ENCODE data around the gene MT1E.
"Not testable (repeated sequence)": the region's sequence is repeated elsewhere in the genome, so short reads cannot be mapped to it uniquely, and the experiment has no call there.

MT1E gene

DNA sequence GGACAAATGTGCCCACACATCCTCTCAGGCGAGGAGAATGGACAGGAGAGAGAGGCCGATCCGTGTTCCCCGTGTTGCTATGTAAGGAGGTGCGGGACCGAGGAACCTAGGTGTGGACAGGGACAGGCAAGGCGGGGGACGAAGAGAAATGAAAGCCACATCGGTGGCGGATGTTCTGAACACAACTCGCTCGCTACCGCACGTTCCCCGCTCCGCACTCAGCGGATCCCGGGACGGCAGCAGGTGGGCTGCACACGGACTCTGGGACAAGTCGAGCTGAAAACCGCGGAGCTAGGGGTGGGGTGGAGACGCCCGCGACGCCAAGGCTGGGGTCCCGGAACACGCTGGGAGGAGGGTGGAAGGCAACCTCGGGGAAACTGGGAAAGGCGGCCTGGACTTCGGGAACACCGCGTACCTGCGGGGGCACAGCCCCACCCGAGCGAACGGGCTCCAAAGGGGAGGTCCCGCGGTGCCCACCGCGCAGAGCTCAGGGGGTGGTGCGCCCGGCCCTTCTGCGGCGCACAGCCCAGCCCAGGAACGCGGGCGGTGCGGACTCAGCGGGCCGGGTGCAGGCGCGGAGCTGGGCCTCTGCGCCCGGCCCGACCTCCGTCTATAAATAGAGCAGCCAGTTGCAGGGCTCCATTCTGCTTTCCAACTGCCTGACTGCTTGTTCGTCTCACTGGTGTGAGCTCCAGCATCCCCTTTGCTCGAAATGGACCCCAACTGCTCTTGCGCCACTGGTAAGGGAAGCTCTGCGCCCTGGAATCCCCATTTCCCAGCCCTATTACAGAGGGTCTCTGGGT, at the start of gene MT1E:
MT1E (plus strand) TSS at position 642 of the 803 bp plus-strand sequence; CDS start at position 713, 71 bp downstream.
- DNase-seq (ENCODE audit: low read depth in 2 of 2): peak; percentile 71

- DNase-seq (ENCODE audit: low read depth in 2 of 2): peak; percentile 64 to 84
These were observed 48.8 kb upstream of the MT1E start for GRCh38 chr16:56576585-56577299.

- DNase-seq (ENCODE audit: low read depth in 2 of 2): no peak
These were observed 48.3 kb upstream of the MT1E start for GRCh38 chr16:56577300-56577625.

DNA sequence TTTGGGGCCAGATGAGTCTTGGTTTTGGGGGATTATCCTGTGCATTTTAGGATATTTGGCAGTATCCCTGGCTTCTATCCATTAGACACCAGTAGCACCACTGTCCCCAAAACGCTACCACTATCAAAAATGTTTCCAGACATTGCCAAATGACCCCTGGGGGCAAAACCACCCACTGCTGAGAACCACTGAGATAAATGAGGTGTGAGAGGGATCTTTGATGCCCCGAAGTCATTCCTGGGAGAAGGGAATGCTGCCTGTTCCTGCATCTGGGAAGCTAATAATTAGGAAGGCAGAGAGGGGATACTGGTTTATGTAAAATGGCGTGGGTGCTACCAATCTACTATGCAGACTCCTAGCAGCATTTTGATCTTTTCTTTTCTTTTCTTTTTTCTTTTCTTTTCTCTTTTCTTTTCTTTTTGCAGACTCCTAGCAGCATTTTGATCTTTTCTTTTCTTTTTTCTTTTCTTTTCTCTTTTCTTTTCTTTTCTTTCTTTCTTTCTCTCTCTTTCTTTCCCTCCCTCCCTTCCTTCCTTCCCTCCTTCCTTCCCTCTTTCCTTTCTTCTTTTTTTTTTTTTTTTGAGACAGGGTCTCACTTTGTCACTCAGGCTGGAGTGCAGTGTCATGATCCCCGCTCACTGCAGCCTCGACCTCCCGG, 45.1 kb upstream of the MT1E start:
- no peak for DNase-seq (ENCODE audit: low read depth in 2 of 2)

DNA sequence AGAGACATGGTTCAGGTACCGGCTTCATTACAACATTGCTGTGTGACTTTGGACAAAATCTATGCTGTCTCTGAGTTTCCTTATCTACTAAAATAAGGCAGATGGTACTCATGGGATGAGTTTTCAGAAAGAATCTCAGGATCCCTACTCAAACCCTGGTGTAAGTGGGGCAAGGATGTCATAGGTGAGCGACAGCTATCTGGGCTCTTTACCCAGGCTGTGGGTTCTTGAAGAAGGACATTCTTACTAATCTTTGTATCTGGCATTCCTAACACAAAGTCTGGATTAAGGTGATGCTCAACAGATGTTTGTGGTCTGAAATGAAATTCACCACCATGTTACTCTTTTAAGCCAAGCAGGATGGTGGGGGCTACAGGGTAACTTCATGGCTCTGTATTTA, 42.7 kb upstream of the MT1E start:
- not testable (repeated sequence) for DNase-seq (ENCODE audit: low read depth in 2 of 2)

DNA sequence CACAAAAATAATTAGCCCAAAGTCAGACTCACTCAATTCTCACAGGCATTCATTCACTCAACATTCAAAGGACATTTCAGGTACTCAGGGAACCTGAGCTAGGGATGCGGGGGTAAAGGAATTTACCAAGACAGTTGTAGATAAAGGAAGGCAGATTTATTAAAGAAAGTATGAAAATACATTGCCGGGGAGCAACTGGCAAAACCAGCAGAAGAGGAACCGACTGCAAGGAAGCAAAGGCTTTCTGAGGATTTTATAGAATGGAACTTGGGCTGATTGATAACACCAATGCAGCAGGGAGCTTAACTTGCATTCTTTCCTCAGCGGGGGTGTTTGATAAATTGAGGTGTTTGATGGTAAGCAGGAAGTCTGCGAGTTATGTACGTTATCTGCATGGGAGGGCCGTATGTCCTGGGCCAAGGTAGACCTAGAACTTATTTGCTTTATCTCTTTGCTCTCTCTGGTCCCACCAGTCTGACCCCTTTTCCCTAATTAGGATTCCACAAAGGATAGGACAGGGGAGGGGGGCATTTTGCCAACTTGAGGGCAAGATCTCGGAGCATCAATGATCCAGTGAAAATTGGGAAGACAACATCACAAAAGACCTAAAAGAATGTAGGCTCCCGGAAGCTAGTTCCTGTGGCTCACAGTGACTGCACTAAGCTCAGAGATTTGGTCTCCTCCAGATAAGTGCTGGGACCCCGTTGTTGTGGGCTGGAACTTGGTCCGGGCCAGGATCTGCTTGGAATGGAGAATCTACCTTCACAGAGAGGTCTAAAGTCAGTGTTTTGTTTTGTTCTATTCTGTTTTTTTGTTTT, 42.0 kb upstream of the MT1E start:
- no peak for DNase-seq (ENCODE audit: low read depth in 2 of 2)

GRCh38 chr16:56584276-56584675, 41.3 kb upstream of the MT1E start:
- no peak for DNase-seq (ENCODE audit: low read depth in 2 of 2)

DNA sequence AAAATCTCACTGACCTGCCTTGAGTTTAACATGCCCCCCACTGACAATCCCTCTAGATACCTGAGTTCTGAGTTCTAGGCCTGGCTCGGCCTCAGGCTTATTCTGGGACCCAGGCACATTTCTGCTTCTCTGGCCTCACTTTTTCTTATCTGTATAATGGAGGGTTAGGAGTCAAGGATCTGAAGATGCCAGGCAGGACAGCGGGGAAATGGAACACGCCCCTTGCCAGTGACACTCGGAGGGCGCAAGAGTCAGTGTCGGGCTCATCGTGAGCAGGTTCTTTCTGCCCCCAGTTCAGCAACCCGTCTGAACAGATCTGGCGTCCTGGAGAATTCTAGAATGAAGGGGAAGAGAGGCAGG, 36.8 kb upstream of the MT1E start:
- DNase-seq (ENCODE audit: low read depth in 2 of 2): no peak

- DNase-seq (ENCODE audit: low read depth in 2 of 2): no peak
These were observed 36.2 kb upstream of the MT1E start, which contains the start of gene MT3 for GRCh38 chr16:56589141-56590039. TSS of gene MT3 (plus strand) at chr16:56589528. CDS start at chr16:56589591, 63 bp downstream.

DNA sequence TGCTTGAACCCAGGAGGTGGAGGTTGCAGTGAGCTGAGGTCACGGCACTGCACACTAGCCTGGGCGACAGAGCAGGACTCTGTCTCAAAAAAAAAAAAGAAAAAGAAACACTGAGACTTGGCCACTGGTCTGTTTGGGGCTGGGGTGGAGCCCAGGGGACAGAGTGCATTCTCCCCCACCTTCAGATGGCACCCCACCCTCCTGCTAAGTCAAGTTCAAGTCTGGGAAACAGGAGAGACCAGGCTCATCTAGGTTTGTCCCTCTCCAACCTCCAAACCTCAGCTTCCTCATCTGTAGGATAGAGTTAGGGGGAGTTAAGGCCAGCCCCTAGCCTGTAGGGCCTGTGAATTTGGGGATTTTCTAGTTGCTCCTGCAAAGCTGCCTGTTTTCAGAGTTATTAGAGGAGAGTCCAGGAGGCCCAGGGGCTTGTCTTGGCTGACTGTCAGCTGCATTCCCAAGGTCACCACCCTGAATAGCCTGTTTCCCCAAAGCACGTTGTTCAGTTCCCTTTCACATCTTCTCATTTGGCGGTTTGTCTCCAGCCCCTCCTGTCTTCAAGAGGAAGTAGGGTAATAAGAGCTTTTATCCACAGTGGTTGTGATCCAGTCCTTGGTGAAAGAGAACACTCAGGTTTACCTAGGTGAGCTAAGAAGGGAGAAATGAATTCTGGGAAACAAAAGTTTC, 34.1 kb upstream of the MT1E start:
- DNase-seq (ENCODE audit: low read depth in 2 of 2): no peak

GRCh38 chr16:56593573-56594291, 31.8 kb upstream of the MT1E start:
- no peak for DNase-seq (ENCODE audit: low read depth in 2 of 2)

DNA sequence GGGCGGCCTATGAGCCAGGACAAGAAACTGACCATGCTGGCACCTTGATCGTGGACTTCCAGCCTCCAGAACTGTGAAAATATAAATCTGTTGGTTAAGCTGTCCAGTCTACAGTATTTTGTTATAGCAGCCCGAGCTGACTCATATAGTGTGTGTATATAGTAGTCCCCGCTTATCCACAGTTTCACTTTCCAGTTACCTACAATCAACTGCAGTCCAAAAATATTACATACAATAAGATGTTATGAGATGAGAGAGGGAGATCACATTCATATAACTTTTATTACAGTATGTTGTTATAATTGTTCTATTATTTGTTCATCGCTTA, 31.3 kb upstream of the MT1E start:
- DNase-seq (ENCODE audit: low read depth in 2 of 2): no peak

- DNase-seq (ENCODE audit: low read depth in 2 of 2): no peak
These were observed 25.1 kb upstream of the MT1E start for GRCh38 chr16:56600398-56600999.

- DNase-seq (ENCODE audit: low read depth in 2 of 2): no peak
These were observed 24.3 kb upstream of the MT1E start for GRCh38 chr16:56601325-56601724.

GRCh38 chr16:56603589-56603988, 22.0 kb upstream of the MT1E start:
- DNase-seq (ENCODE audit: low read depth in 2 of 2): no peak

DNA sequence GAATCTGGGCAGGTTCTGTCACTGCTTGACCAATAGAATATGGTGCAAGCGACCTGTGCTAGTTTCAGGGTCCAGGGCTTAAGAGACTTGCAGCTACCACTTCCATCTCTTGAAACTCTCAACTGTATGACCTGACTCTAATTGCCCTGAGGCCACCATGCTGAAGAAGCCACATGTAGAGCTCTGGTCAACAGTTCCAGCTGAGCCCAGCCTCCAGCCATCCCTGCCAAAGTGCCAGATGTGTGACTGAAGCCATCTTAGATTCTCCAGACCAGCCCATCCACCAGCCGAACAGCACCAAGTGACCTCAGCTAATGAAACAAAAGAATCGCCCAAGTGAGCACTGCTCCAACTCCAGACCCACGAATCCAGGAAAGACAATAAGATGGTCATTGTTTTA, 20.6 kb upstream of the MT1E start:
- DNase-seq (ENCODE audit: low read depth in 2 of 2): no peak

DNA sequence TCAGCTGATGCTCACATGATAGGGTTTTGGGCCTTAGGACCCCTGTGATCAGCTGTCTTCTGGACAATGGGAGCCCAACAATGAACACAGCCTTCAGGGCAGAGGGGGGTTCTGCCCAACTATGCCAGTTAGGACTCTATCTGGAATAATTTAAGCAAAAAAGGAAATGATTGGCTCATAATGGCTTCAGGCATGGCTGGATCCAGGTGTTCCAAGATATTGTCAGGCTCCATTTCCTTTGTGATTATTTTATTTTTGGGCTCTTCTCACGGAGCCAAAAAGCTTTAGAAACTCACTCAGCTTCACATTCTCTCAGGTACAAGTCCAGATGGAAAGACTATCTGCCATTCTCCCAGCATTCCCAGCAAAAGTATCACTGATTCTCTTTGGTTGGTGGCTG, 20.1 kb upstream of the MT1E start:
- no peak for DNase-seq (ENCODE audit: low read depth in 2 of 2)

DNA sequence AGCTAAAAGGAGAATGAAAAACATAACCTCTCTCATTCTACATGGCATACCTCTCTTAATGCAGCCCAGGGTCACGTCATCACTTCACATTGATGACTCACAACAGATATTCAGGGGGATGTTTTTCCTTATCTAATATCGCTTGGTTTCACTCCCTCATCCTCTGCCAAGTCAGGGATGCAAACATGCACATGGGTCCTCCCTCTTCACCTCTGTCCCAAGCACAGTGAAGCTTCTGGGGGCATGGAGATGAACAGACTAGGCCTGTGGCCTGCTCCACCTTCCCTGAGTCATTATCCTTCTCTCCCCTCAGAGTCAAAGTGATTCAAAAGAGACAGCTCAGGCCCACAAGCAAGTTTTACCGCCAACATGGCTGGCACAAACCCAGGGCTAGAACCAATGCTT, 19.5 kb upstream of the MT1E start:
- no peak for DNase-seq (ENCODE audit: low read depth in 2 of 2)

DNA sequence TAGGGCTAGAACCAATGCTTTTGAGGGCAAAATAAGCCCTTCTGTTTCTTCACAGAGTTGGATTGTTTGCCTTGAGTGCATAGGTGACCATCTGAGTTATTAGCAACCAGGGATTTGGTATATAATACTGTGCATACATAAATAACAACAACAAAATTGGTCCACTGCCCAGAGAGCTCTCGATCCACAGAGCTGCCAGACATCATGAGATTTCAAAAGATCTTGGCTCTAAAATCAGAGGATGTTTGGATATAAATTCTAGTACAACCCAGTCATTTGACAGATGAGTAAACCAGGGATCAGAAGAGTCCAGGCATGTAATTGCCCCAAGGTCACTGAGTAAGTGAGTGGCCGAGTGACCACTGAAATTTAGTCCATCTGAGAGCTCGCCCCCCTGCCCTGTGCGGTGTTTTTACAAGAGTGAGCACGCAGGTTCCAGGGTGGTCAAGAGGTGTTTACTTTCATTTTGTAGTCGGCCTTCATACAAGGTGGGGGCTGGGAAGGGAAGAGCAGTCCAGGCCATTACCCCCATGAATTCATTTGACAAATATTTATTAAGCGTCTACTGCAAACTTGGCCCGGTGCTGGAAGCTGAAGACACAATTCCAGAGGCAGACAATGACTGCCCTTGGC, 19.0 kb upstream of the MT1E start:
- DNase-seq (ENCODE audit: low read depth in 2 of 2): no peak

Measured in stimulated activated CD8-positive, alpha-beta memory T cell treated with anti-CD3 and anti-CD28 coated beads, Interleukin-2, amount 100 ng/mL, for 48 hours (primary cell).